ENCODE data around the gene CCT5.
"Not testable (repeated sequence)": the region's sequence is repeated elsewhere in the genome, so short reads cannot be mapped to it uniquely, and the experiment has no call there.

CCT5 gene

GRCh38 chr5:10244342-10244944 is 5.6 kb upstream of the CCT5 start:
- DNase-seq (ENCODE audit: low read depth in 2 of 2, low spot score in 1 of 2) = no peak

GRCh38 chr5:10246761-10247160 is 3.3 kb upstream of the CCT5 start:
- DNase-seq (ENCODE audit: low read depth in 2 of 2, low spot score in 1 of 2) = no peak

GRCh38 chr5:10247217-10247616 is 2.9 kb upstream of the CCT5 start:
- DNase-seq (ENCODE audit: low read depth in 2 of 2, low spot score in 1 of 2) = not testable (repeated sequence)

GRCh38 chr5:10248378-10249260 is 1.5 kb upstream of the CCT5 start:
- no peak for DNase-seq (ENCODE audit: low read depth in 2 of 2, low spot score in 1 of 2)

DNA sequence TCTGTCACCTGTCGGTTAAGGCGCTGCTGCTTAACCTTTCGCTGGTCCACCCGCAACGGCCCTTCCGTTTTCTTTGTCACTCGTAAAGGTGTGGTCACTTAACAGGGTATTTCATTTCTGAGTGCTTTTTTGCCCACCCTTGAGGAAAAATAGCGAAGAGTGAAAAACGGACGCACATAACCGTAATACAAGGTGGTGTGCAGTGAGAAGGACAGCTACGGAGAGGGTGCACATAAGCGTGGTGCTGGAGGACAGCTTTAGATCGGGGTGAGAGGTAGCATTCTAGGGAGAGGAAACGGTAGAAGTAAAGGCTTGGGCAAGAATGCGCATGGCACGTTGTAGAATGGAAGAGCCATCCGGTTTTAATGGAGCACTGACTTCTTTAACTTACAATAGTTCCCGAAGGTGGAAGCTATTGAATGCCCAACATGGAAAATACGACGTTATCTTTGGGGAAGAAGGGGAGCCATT is 761 bp downstream of the CCT5 start:
- DNase-seq (ENCODE audit: low read depth in 2 of 2, low spot score in 1 of 2) = no peak

DNA sequence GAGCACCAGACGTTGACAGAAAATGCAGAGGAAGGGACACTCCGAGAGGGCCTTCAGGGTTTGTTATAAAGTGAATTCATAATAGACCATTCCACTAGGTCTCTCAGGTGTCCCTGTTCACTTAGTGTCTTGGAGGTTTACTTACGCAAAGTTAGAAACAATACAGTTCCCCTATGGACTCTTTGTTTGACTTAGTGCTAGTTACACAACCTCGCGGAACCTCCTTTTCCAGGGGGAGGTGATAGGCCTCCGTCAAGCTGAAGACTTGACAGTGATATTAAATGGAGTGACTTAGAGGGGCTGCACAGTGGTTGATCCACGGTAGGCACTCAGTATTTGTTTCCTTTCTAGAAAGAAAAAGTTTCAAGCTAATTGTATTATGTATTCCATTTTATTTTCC is 1.3 kb downstream of the CCT5 start:
- DNase-seq (ENCODE audit: low read depth in 2 of 2, low spot score in 1 of 2) = no peak

GRCh38 chr5:10253390-10253789 is 3.3 kb downstream of the CCT5 start:
- no peak for DNase-seq (ENCODE audit: low read depth in 2 of 2, low spot score in 1 of 2)

GRCh38 chr5:10254686-10255085 is 4.6 kb downstream of the CCT5 start:
- DNase-seq (ENCODE audit: low read depth in 2 of 2, low spot score in 1 of 2) = no peak

DNA sequence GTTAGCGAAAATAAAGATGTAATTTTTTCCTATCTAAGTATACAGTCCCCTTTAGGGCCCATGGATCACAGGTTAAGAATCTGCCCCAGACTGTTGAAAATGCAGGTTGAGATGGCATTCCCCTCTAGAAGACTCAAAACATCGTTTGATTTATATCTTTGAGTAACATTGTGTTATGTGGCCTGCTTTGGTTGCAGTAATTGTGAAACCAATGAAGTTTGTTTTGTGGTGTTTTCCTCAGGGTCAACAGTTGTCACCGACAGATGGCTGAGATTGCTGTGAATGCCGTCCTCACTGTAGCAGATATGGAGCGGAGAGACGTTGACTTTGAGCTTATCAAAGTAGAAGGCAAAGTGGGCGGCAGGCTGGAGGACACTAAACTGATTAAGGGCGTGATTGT is 7.8 kb downstream of the CCT5 start:
- DNase-seq (ENCODE audit: low read depth in 2 of 2, low spot score in 1 of 2) = no peak

DNA sequence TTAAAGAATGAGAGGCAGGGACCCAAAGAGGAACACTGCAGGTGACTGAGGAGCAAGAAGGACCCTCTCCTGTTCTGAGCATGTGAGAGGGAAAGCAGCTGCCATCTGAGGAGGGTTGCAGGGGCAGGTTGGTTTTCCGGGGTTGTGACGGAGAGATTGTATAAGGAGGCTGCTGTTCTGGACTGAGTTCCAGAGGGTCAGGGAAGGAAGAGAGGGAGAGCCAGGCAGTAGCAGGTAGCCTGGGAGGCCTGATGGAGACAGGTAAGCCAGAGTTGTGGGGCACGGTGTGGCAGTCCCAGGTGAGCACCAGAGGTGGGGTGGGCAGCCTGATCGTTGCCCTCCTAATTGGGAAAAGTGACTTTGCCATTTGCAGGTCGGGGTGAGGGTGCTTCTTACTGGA is 9.8 kb downstream of the CCT5 start:
- DNase-seq (ENCODE audit: low read depth in 2 of 2, low spot score in 1 of 2) = no peak

GRCh38 chr5:10261065-10261464 is 11.0 kb downstream of the CCT5 start:
- DNase-seq (ENCODE audit: low read depth in 2 of 2, low spot score in 1 of 2) = no peak

GRCh38 chr5:10262121-10262774 is 12.2 kb downstream of the CCT5 start:
- no peak for DNase-seq (ENCODE audit: low read depth in 2 of 2, low spot score in 1 of 2)

GRCh38 chr5:10262995-10263394 is 12.9 kb downstream of the CCT5 start:
- no peak for DNase-seq (ENCODE audit: low read depth in 2 of 2, low spot score in 1 of 2)

DNA sequence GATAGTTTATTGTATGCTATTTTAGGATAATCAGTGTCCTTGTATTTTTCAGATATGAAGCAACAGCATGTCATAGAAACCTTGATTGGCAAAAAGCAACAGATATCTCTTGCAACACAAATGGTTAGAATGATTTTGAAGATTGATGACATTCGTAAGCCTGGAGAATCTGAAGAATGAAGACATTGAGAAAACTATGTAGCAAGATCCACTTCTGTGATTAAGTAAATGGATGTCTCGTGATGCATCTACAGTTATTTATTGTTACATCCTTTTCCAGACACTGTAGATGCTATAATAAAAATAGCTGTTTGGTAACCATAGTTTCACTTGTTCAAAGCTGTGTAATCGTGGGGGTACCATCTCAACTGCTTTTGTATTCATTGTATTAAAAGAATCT is 14.5 kb downstream of the CCT5 start:
- DNase-seq (ENCODE audit: low read depth in 2 of 2, low spot score in 1 of 2) = no peak

GRCh38 chr5:10265245-10266109 is 15.4 kb downstream of the CCT5 start:
- no peak for DNase-seq (ENCODE audit: low read depth in 2 of 2, low spot score in 1 of 2)

DNA sequence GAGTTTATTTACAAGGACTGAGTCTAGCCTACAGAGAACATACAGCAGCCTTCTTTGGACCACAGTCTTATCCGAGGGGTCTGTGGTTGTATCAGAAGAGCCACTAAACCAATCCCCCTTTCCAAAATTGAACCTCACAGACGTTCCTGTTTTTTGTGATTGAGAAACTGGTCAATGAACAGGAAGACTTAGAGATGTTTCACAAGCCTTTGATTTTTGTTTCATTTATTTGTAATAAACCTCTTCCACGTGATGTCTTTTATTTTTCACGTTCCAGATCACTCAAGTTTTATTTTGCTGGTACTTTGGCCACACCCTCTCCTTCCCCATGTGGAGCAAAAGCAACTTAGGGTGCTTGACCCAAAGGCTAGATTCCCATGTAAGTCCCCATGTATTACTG is 16.1 kb downstream of the CCT5 start:
- DNase-seq (ENCODE audit: low read depth in 2 of 2, low spot score in 1 of 2) = no peak

DNA sequence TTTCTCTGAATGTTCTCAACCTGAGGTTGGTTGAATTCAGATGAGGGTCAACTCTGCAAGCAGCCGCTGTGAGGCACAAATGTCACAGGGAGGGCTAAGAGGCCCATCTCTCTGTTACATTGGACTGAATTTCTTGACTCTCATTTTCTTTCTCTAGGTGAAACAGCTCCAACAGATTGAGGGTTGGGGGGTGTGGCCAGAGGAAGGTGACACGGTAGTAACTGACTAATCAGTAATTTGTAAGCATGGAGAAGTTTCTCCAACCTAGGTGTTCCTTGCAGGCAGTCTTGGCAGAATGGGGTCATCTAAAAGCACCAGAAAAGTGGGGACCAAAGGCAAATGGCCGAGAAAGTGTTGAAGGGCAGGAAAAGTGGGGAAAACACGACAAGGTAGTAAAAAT is 16.8 kb downstream of the CCT5 start:
- DNase-seq (ENCODE audit: low read depth in 2 of 2, low spot score in 1 of 2) = no peak

DNA sequence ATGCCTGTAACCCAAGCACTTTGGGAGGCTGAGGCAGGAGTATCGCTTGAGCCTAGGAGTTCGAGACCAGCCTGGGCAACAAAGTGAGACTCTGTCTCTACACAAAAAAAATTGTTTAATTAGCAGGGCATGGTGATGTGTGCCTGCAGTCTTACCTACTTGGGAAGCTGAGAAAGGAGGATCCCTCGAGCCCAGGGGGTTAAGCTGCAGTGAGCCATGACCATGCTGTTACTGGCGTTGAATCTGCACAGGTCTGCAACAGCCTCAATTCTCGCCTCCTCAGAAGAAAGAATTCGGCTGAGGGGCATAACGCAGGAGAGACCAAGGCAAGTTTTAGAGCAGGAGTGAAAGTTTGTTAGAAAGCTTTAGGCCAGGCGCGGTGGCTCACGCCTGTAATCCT is 18.0 kb downstream of the CCT5 start:
- DNase-seq (ENCODE audit: low read depth in 2 of 2, low spot score in 1 of 2) = no peak

- DNase-seq (ENCODE audit: low read depth in 2 of 2, low spot score in 1 of 2) = no peak
Observed at GRCh38 chr5:10272053-10272874, 22.2 kb downstream of the CCT5 start.

GRCh38 chr5:10272875-10273209 is 22.8 kb downstream of the CCT5 start:
- DNase-seq (ENCODE audit: low read depth in 2 of 2, low spot score in 1 of 2) = not testable (repeated sequence)
